Pulmonary artery endothelial cell (primary cell): ENCODE results near the gene SHISA7. TPM values are rescaled to one million over a fixed set of nuclear protein-coding genes. Genes with fewer than 3 reads are reported as not detected.
"Not testable (repeated sequence)": the region's sequence is repeated elsewhere in the genome, so short reads cannot be mapped to it uniquely, and the experiment has no call there.

ENCODE experiments used
- DNase-seq: peaks from one replicate; pipeline ENCODE4 v3.0.0-alpha.2; 2011; ENCODE audit warnings: low read depth, low spot score
- total RNA-seq: library from RNA; depleted of rRNA; stranded (reverse); fragments of >200 nt; gene quantifications from 2 replicates; pipeline ENCODE4 v1.2.3, GENCODE V29; 2014

Gene SHISA7
- total RNA-seq, 1 donor from 2014 or later: not detected

GRCh38 chr19:55419624-55420236 lies 23.4 kb downstream of the SHISA7 start:
- DNase-seq: no peak

- no peak for DNase-seq
These were observed 24.0 kb downstream of the SHISA7 start for GRCh38 chr19:55419103-55419502.

GRCh38 chr19:55418185-55418584 lies 24.9 kb downstream of the SHISA7 start:
- peak; percentile 33 for DNase-seq

- no peak for DNase-seq
These were observed 32.9 kb downstream of the SHISA7 start for GRCh38 chr19:55410168-55410567.

GRCh38 chr19:55409179-55409578 lies 33.9 kb downstream of the SHISA7 start:
- not testable (repeated sequence) for DNase-seq

- DNase-seq: no peak
These were observed 34.6 kb downstream of the SHISA7 start for GRCh38 chr19:55408533-55408872.

- peak; percentile 99 for DNase-seq
These were observed 35.1 kb downstream of the SHISA7 start for GRCh38 chr19:55407800-55408532.

- DNase-seq: not testable (repeated sequence)
These were observed 35.6 kb downstream of the SHISA7 start, which contains the start of gene UBE2S for GRCh38 chr19:55407550-55407799. Gene UBE2S, minus strand, starts transcription at chr19:55407788. Its CDS starts 199 bp downstream, at chr19:55407589.

GRCh38 chr19:55406826-55407549 lies 36.1 kb downstream of the SHISA7 start:
- no peak for DNase-seq

- DNase-seq: no peak
These were observed 36.8 kb downstream of the SHISA7 start for GRCh38 chr19:55406091-55406825.

- DNase-seq: no peak
These were observed 37.5 kb downstream of the SHISA7 start for GRCh38 chr19:55405638-55406037.

GRCh38 chr19:55402509-55402908 lies 40.6 kb downstream of the SHISA7 start:
- DNase-seq: no peak

- DNase-seq: not testable (repeated sequence)
These were observed 41.7 kb downstream of the SHISA7 start for GRCh38 chr19:55401390-55401789.

- no peak for DNase-seq
These were observed 42.6 kb downstream of the SHISA7 start for GRCh38 chr19:55400281-55401087.

GRCh38 chr19:55398200-55398925 lies 44.7 kb downstream of the SHISA7 start:
- DNase-seq: no peak

- DNase-seq: no peak
These were observed 50.0 kb downstream of the SHISA7 start for GRCh38 chr19:55392820-55393761.

- DNase-seq: no peak
These were observed 51.1 kb downstream of the SHISA7 start for GRCh38 chr19:55391702-55392615.

- DNase-seq: no peak
These were observed 51.9 kb downstream of the SHISA7 start for GRCh38 chr19:55391191-55391670.
